Gastroesophageal sphincter (tissue), 3 donors: Measurements from ENCODE around the gene ICA1.

Source experiments
- EP300 ChIP-seq: sonication (generic); formaldehyde crosslinking; IDR thresholded peaks from one replicate; pipeline ENCODE4 v1.6.1; 2017; ENCODE audit warnings: antibody characterized with exemption, mild to moderate bottlenecking
- POLR2A ChIP-seq, 2 donors: fragments of 450-650 bp; IDR thresholded peaks; one replicate each; pipeline ENCODE4 v1.6.1; 2017; ENCODE audit warnings: antibody characterized with exemption in 2 of 2, mild to moderate bottlenecking in 2 of 2, moderate library complexity in 1 of 2
- POLR2AphosphoS5 ChIP-seq: sonication (generic); formaldehyde crosslinking; IDR thresholded peaks from one replicate; pipeline ENCODE4 v1.6.1; 2017; ENCODE audit warnings: antibody characterized with exemption
- TF ChIP-seq, protein P1 (sequence below), 4 experiments: fragments of 200-600 bp in 2 of 4; fragments of 450-650 bp in 2 of 4; sonication (generic) in 1 of 4; IDR thresholded peaks; one replicate each; pipeline ENCODE4 v1.5.1; 2017 to 2019; ENCODE audit warnings: antibody characterized with exemption in 4 of 4, mild to moderate bottlenecking in 2 of 4, moderate library complexity in 2 of 4

DNA sequence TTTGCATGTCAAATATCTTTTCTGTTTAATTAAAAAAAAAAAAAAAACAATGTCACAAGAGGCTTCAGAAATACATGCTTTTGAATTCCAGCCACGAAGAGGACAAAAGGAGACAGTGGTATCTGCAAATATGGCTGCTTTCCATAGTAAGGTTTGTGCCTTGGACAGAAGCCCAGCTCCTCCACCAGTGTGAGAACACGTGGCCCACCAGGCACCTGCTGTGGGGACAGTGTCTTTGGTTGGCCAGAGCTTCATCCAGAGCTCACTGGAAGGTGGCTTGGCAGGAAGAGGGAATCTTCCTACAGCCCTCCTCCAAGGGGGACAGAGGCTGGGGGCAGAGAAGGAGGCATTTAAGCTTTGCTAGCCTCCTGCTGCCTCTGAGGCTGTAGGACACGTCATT, 148.8 kb downstream of the ICA1 start:
- TF ChIP-seq, protein P1, sequence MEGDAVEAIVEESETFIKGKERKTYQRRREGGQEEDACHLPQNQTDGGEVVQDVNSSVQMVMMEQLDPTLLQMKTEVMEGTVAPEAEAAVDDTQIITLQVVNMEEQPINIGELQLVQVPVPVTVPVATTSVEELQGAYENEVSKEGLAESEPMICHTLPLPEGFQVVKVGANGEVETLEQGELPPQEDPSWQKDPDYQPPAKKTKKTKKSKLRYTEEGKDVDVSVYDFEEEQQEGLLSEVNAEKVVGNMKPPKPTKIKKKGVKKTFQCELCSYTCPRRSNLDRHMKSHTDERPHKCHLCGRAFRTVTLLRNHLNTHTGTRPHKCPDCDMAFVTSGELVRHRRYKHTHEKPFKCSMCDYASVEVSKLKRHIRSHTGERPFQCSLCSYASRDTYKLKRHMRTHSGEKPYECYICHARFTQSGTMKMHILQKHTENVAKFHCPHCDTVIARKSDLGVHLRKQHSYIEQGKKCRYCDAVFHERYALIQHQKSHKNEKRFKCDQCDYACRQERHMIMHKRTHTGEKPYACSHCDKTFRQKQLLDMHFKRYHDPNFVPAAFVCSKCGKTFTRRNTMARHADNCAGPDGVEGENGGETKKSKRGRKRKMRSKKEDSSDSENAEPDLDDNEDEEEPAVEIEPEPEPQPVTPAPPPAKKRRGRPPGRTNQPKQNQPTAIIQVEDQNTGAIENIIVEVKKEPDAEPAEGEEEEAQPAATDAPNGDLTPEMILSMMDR (IDR thresholded peaks at IDR 0.05): no peak
- TF ChIP-seq EP300 (no peak), POLR2AphosphoS5 (no peak), POLR2A (IDR thresholded peaks at IDR 0.05) (no peak)
